HG03095 (cell line): ENCODE data around the gene NIN.

Experiments
- ATAC-seq: cut with Tn5 transposase; IDR thresholded peaks from one replicate; pipeline ENCODE4 v1.9.1; 2021; ENCODE audit warnings: moderate library complexity; ENCODE audit not compliant: unreplicated experiment

Gene NIN, protein sequence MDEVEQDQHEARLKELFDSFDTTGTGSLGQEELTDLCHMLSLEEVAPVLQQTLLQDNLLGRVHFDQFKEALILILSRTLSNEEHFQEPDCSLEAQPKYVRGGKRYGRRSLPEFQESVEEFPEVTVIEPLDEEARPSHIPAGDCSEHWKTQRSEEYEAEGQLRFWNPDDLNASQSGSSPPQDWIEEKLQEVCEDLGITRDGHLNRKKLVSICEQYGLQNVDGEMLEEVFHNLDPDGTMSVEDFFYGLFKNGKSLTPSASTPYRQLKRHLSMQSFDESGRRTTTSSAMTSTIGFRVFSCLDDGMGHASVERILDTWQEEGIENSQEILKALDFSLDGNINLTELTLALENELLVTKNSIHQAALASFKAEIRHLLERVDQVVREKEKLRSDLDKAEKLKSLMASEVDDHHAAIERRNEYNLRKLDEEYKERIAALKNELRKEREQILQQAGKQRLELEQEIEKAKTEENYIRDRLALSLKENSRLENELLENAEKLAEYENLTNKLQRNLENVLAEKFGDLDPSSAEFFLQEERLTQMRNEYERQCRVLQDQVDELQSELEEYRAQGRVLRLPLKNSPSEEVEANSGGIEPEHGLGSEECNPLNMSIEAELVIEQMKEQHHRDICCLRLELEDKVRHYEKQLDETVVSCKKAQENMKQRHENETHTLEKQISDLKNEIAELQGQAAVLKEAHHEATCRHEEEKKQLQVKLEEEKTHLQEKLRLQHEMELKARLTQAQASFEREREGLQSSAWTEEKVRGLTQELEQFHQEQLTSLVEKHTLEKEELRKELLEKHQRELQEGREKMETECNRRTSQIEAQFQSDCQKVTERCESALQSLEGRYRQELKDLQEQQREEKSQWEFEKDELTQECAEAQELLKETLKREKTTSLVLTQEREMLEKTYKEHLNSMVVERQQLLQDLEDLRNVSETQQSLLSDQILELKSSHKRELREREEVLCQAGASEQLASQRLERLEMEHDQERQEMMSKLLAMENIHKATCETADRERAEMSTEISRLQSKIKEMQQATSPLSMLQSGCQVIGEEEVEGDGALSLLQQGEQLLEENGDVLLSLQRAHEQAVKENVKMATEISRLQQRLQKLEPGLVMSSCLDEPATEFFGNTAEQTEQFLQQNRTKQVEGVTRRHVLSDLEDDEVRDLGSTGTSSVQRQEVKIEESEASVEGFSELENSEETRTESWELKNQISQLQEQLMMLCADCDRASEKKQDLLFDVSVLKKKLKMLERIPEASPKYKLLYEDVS (N-terminal part only)

DNA sequence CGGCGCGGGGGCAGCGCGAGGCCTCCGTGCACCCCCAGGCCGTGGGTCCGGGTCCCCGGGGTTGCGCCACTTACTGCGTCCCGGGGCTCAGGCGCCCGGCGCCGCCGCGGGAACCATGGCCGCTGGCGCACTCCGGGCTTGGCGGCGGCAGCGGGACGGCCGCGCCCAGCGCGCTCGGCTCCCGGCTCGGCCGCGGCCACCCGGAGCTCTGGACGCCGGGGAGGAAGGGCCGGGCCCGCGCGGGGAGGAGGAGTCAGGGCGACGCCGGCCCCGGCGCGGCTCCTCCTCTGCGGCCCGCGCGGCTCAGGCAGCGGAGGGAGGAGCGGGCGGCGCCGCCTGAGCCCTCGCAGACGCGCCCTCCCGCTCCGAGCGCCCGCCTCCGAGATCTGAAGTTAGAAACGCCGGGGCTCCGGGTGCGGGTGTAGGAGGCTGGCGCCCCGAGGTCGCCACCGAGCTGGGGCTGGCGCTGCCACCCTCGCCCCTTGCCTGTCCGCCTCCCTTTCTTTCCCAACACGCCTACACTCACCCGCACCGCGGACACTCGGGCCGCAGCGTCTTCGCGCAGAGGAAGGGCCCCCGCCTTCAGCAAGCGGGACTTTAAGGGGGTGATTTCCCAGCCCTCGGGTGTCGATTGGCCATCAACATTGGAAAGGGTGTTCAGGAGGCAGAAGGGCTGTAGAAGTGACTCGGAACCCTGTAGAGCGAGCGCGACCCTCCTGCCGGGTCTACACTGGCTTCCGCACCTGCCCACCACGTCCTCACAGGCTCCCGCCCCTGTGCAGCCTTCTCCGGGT is at the start of gene NIN:
Gene NIN, minus strand, starts transcription at position 231 of the 794 bp plus-strand sequence. CDS start 9,106 bp downstream, outside the sequence.
- ATAC-seq = peak; percentile 71

DNA sequence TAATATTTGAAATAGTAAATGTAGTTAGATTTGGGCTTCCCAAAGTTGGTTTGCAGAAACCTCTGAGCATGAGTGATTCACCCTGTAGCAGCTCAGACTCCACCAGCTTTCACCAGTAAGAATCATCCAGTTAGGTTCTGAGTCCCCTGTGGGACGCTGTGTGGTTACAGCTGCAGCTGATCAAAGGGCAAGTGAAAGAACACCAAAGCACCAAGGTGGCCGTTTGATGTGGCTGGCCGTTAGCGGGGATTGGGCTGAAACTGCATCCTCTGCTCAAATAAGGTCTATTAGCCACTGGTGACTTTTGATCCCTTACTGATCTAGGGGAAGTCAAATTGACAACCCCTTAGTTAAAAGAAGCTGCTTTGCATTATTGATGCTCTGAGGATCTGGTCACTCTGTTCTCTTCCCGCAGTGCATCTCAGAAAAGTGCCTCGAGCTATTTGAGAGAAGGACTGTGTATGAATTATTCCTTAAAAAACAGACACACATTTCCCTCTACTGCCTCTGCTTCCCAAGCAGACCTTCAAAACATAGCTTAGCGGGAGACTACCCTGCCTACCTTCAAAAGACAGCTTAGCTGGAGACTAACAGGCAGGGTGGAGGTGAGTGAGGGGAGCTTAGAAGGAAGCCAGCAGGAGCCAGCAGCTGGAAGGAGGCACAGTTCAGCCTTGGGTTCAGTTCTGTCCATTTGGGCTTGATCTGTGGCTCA is 44.6 kb upstream of the NIN start:
- peak; percentile 95 for ATAC-seq

DNA sequence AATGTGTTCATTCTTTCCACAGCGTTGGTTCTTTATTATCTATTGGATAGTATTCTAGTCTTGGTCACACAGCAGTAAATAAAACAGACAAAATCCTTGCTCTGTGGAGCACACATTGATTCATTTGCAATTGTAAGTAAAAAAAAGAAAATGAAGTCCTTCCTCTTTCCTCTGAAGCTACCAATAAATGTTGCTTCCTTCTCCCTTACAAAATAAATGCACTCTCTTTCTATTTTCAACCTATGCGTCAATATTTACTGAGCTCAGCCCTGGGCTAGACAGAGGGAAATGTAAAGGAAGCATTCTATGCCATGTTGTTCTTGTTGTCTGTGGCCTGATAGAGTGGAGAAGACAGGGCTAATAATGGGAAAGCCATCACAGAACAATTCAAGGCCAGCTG is 43.8 kb upstream of the NIN start:
- no peak for ATAC-seq

DNA sequence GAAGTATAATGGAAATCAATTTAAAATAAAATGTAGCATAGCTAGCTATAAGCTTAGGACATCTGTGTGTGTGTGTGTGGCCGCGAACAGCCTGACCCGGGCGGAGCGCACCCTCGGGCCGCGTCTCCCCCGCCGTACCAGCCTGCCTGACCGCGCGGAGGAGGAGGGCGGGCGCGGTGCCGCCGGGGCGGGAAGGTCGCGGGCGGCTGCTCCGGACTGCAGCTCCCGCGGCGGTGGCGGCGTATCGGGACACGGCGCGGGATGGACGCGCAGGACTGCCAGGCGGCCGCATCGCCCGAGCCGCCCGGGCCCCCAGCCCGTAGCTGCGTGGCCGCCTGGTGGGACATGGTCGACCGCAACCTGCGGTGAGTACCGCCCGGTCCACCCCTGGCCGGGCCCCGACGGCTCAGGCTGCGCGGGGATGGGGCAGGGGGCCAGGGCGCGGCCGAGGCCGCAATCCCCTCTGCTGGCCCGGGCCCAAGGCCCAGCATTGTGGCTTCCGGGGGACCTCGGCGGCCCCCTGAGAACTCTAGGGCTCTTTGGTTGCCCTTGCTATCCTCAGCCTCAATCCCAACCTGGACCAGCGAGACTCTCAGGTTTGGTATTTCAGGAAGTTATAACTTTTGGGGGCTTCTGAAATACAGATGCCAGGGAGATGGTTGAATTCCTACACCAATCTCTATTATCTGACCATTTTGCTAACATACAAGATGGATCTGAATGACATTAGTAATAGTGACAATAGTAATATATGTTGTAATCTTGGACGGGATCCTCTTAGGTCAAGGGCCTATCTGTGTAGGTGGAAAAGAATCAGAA is 41.2 kb upstream of the NIN start, which contains the start of gene ABHD12B:
Gene ABHD12B, plus strand, starts transcription at position 140 of the 819 bp plus-strand sequence. Its CDS starts 122 bp downstream, at position 262.
- no peak for ATAC-seq

DNA sequence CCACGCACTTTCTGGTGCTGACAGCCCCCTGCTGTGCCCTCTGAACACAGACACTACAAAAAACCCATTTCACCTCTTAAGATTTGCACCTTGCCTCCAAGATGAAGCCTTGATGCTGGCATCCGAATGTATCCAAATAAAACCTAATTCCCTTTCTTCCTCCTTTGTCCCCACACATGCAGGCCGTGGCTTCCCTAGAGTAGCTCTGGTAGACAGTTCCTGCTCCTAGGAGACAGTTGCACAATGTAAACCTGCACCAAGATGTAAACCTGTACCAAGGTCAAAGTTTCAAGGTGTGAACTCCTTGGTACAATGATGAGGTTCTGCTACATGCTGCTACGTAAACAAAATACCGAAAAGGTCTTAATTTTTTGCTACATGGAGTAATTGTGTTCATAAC is 40.3 kb upstream of the NIN start:
- ATAC-seq = no peak

DNA sequence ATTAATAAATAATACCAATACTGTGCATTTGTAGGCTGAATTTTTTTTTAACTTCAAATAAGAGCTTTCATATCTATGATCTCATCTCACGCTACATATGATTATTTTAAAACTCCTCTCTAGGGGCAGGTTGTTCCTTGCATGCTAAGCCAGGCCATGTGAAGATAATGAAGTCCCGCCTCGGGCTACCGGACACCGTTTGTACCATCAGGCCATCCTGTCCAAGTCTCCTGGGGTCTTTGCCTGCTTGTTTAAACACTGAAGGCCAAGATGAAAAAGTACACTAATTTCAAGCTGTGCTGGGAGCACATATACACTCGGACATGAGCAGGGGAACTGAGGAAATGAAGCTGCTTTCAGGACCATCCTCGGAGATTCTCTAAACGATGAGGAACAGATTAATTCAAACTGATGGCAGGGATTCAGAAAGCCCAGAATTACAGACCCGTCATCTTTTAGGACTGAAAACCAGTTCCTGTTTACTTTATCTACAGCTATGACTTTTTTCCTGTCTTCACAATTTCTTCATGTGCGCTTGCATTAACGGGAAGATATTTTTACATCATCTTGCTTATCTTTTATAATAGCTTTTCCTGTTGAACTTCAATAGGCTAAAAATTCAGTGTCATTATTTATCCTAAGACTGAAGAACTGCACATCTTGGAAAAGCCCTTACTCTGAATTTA is 34.6 kb upstream of the NIN start:
- ATAC-seq = no peak

DNA sequence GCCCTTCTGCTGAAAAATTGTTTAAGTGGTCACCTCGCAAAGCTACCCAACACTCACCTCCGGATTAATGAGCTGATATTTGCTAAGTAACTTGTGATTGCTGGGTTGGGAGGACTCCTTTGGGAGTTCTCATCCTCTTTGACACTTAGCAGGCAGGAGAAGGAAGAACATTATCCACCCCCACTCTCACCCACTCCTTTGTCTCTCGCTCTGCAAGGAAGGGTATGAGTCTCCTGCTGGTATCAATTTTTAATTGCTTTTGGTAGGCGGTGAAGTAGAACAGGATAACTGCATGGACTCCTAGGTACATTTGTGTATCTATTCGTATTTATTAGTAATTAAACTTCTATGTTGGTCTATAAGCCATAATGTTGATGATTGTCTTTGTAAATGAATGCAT is 34.0 kb upstream of the NIN start:
- ATAC-seq = no peak

DNA sequence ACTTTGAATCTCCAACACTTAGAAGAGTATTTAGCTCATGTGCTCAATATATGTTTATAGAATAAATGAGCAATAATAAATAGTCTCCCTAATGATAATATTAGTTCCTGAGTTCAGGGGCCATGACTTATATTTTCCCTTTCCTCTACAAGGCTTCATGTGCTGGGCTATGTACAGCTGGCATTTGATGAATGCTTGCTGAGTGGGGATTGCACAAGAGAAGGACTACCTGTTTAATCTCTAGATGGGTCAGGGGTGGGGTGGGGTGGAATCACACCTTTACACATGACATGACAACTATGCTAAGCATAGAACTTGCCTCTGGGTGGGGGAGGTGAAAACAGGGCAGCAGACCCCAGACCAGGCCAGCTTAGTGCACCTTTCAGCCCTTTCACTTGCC is 33.3 kb upstream of the NIN start:
- ATAC-seq = no peak

DNA sequence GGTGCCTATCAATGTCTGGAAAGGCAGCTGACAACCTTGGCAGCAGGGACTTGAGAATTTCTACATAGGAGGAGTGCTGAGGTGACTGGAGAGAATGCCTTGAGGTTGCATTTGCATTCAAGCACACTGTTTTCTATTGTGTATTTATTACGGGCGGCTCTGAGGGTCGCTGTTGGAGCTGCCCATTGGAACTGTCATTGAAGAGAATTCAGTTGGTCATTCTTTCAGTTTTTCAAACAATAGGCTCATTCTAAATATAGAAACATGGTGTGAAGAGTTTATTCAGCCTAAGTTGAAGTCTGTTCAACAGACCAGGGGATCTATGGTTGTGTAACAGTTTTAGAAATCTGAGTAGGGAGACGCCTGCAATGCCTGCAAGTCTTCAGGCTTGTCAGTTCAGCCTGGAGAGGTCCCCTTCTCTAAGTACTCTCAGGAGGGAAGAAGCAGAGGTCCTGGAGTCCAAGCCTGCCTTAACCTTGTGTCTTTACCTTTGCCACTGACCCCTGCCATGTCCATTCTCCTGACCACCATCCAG is 31.1 kb upstream of the NIN start:
- ATAC-seq = no peak

DNA sequence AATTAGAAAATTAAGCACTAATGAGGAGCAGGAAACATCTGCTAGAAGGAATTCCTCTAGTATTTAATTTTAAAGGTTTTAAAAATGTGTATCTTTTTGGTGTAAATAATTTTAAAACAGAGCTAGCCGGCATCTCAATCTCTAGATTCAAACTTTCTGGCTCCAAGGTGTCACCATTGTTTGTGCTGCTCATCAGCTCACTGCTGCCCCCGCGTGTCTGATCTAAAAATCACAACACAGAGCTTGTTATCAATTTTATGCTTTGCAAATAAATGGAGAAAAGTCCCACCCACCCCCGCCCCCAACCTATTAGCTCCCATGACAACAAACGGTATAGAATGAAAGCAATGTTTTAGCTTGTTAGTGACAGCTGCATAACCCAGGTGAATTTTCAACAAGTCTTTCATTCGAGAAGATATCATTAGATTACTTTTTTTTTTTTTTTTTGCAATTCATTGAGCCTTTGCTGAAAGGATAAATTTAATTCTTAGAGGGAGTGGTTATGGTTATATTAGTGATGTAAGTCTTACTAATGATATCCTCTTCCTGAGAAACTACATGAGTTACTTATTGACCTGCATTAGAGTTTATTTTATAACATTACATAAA is 29.6 kb upstream of the NIN start:
- ATAC-seq = no peak

DNA sequence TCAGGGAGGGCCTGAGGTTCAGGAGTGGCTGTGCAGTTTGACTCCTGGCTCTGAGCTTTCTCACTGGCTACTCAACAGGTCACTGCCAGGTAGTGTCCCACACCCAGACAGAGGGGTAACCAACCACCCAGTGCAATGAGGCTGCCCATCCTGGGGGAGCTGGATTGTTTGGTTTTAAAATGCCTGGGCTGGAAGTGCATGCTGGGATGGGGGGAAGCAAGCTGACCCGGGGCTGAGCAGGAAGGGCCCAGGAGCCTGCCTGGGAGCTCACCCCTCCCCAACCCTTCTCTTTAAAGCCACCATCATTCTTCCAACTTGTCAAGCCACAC is 28.3 kb upstream of the NIN start:
- ATAC-seq = no peak

DNA sequence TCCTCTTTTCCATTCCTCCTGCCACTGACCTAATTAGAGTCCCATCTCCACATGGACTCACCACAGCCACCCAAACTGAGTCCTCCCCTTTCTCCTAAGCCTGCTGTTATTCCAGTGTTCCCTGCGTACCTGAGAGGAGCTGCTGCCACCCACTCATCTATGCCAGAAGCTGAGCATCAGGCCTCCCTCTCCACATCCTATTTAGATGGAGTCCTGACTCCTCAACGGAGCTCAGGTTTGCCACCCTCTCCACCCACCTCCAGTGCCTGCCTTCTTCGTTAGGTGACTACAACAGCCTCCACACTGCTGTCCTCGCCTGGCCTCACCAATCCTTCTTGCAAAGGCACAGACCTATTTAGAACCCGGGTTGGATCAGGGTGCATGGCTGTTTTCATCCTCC is 25.7 kb upstream of the NIN start:
- ATAC-seq = no peak

DNA sequence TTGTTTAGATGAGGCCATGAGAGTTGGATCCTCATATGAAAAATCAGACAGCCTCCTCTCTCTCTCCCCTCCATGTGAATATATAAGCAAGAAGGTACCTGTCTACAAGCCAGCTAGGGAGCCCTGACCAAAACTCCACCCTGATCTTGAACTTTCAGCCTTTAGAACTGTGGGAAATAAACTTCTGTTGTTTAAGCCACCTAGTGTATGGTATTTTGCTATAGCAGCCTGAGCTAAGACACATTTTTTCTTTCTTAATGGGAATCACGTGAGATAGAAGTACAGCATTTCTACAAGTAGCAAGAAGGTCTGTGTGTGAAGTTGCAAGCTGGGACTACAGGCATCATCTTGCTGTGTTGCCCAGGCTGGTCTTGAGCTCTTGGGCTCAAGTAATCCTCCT is 24.6 kb upstream of the NIN start:
- no peak for ATAC-seq

DNA sequence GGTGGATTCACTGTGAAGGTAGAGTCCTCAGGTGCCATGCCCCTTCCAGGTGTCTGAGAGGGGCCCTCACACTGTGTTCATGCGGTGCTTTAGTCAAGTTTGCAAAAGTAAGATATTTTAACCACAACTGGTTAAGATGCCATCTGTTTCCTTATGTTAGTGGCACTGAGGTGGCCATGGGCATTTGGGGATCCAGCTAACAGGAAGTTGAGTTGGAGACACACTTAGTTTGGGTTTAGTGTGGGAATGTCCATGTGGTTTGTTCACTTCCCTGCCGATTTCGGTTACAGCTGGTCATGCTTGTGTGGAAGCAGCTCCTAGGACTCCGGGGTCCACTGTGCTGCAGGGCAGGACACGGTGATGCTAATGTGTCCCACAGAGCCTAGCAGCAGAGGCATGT is 23.6 kb upstream of the NIN start:
- ATAC-seq = no peak

DNA sequence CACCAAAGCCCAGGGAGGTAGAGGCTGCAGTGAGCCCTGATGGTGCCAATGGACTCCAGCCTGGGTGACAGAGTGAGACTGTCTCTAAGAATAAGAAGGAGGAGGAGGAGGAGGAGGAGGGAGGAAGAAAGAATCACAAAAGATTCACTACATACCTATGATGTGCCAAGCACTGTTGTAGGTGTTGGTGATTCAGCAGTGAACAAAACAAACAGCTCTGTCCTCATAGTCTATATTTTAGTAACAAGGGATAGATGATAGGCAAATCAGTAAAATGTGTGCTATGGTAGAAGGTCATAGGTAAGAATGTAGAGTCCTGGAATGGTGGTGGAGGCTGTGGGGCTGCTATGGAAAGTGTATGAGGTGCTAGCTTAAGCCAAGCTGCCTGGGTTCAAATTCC is 22.9 kb upstream of the NIN start:
- ATAC-seq = no peak

DNA sequence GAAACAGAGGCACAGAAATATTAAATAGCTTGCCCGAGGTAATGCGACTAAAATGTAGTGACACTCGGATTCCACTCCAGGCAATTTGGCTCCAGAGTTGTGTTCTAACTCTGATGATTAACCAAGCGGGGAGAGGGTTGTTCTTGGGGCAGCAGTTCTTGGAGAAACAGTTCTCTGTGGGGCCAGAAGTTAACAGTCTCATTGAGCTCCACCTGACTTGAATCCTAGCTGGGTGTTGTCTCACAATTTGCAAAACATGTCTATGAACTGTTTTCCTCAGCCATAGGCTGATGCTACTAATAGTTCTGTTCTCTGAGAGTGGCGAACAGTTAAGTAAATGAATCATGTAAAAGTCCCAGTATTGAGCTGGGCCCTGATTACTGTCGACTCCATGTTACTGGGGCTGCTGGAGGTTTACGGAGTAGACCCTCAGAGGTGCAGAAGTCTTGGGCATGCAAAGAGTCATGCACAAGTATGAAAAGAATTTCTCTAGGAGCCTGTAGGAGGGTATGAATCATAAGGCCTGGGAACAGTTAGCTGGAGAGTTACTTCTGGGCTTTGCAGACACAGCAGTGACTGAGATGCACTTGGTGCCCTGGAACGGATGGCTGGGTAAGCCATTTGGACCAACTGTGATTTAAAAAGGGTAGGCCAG is 15.4 kb upstream of the NIN start:
- ATAC-seq = no peak

DNA sequence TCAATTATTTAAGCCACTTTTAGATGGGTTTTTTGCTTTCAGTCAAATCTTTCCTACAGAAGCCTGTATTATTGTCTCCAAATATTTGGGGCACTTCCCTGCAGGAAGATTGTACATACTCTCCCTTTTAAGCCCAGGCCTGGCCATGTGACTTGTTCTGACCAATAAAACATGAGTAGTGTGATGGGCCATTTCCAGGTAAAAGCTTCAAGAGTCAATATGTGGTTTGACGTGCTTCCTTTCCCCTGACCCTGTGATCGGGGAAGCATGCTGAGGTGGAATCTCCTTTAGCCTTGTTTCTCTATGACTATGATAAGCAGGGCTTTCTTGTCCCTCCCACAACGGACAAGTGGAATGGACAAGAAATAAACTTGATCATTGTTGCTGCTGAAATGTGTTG is 14.2 kb upstream of the NIN start:
- no peak for ATAC-seq
